PC-3 (cell line): ENCODE results near the gene TMEM158. TPM values are rescaled to one million over a fixed set of nuclear protein-coding genes. Genes with fewer than 3 reads are reported as not detected.

Experiments
- ATAC-seq: fragments of 200-7000 bp; cut with Tn5 transposase; 2 replicates; pipeline ENCODE4 v1.9.1; 2020; ENCODE audit warnings: mild to moderate bottlenecking, moderate library complexity
- BruUV-seq: library from RNA; stranded (reverse); fragments of 400-500 nt; replicated peaks from 2 replicates; lab custom pipeline; 2021; lab: Mats Ljungman, UMichigan
- CTCF ChIA-PET: fragments of 300-600 bp; sonication (Branson Sonifier 250); formaldehyde crosslinking; loops from one replicate; lab custom pipeline; 2022; ENCODE audit warnings: antibody characterized with exemption; lab: Charles Lee
- POLR2A ChIA-PET: fragments of 300-600 bp; sonication (Branson Sonifier 250); formaldehyde crosslinking; loops from one replicate; lab custom pipeline; 2022; ENCODE audit warnings: antibody characterized with exemption; ENCODE audit not compliant: unreplicated experiment; lab: Charles Lee
- DNase-seq: peaks from one replicate; pipeline ENCODE4 v3.0.0-alpha.2; 2015
- H2AFZ ChIP-seq: fragments of 300-600 bp; sonication (generic); 2 replicates; pipeline ENCODE4 v1.6.0; 2016; ENCODE audit warnings: antibody characterized with exemption, low read length
- H3F3A ChIP-seq: fragments of 300-600 bp; sonication (generic); one replicate; pipeline ENCODE4 v1.6.0; 2017; ENCODE audit warnings: antibody characterized with exemption, low read length, control low read depth, mild to moderate bottlenecking; ENCODE audit not compliant: unreplicated experiment
- H3K27ac ChIP-seq: fragments of 300-600 bp; sonication (generic); 2 replicates; pipeline ENCODE4 v1.5.1; 2016; ENCODE audit warnings: mild to moderate bottlenecking, low read length
- H3K27me3 ChIP-seq: fragments of 300-600 bp; sonication (generic); 2 replicates; pipeline ENCODE4 v1.6.1; 2016; ENCODE audit warnings: low read length, mixed read lengths
- H3K36me3 ChIP-seq: fragments of 300-600 bp; sonication (generic); 2 replicates; pipeline ENCODE4 v1.6.1; 2016; ENCODE audit warnings: low read depth, mixed run types, low read length, mixed read lengths
- H3K4me1 ChIP-seq: fragments of 300-600 bp; sonication (generic); 2 replicates; pipeline ENCODE4 v1.5.1; 2016; ENCODE audit warnings: low read length; ENCODE audit not compliant: insufficient read depth
- H3K4me2 ChIP-seq: fragments of 300-600 bp; sonication (generic); 2 replicates; pipeline ENCODE4 v1.6.0; 2016; ENCODE audit warnings: low read length
- H3K4me3 ChIP-seq: fragments of 300-600 bp; sonication (generic); 2 replicates; pipeline ENCODE4 v1.5.1; 2016; ENCODE audit warnings: mild to moderate bottlenecking, low read length, mixed read lengths
- H3K79me2 ChIP-seq: fragments of 300-600 bp; sonication (generic); 2 replicates; pipeline ENCODE4 v1.6.1; 2017; ENCODE audit warnings: low read length, mixed read lengths
- H3K9ac ChIP-seq: fragments of 300-600 bp; sonication (generic); 2 replicates; pipeline ENCODE4 v1.6.0; 2016; ENCODE audit warnings: mild to moderate bottlenecking, low read length
- H3K9me2 ChIP-seq: fragments of 300-600 bp; sonication (generic); replicated peaks from 2 replicates; pipeline ENCODE4 v1.6.1; 2016; ENCODE audit warnings: mixed run types, low read length, mixed read lengths
- H3K9me3 ChIP-seq: fragments of 300-600 bp; sonication (generic); 2 replicates; pipeline ENCODE4 v1.6.1; 2016; ENCODE audit warnings: low read length, mixed read lengths
- H4K20me1 ChIP-seq: fragments of 300-600 bp; sonication (generic); 2 replicates; pipeline ENCODE4 v1.6.1; 2016; ENCODE audit warnings: low read length, mixed read lengths
- CTCF ChIP-seq: fragments of 300-600 bp; sonication (generic); conservative IDR thresholded peaks from 2 replicates; pipeline ENCODE4 v1.5.1; 2017; ENCODE audit warnings: antibody characterized with exemption, low read depth, mild to moderate bottlenecking, low read length
- EZH2 ChIP-seq: fragments of 300-600 bp; sonication (generic); IDR thresholded peaks from one replicate; pipeline ENCODE4 v1.6.1; 2017; ENCODE audit warnings: antibody characterized with exemption, mild to moderate bottlenecking, low read length; ENCODE audit not compliant: unreplicated experiment
- EZH2phosphoT487 ChIP-seq: fragments of 300-600 bp; sonication (generic); IDR thresholded peaks from 2 replicates; pipeline ENCODE4 v1.6.1; 2018; ENCODE audit warnings: mild to moderate bottlenecking, antibody characterized with exemption, low read length, borderline replicate concordance
- intact Hi-C: fragments of 100-400 bp; cut with micrococcal nuclease; formaldehyde crosslinking; loops from 2 replicates; pipeline ENCODE4 v1.9.0; 2023
- total RNA-seq: library from RNA; depleted of rRNA; stranded (reverse); fragments of >200 nt; gene quantifications from 2 replicates; pipeline ENCODE4 v1.2.3, GENCODE V29; 2014

Gene TMEM158
- total RNA-seq, 1 experiment from 2014 or later, result 82.9 TPM

- no peaks in the 10 kb centered on the region for H3K79me2 ChIP-seq
- intact Hi-C loops, result no loop called here
- POLR2A ChIA-PET, result interaction anchor here (0.6 to 0.7 kb wide), 4 partner anchors 54 to 82 kb away, joined by 4 to 14 read pairs (median 6); no protein-coding TSS in a partner anchor
Observed at GRCh38 chr3:45209526-45209925, 16.6 kb downstream of the TMEM158 start.

DNA sequence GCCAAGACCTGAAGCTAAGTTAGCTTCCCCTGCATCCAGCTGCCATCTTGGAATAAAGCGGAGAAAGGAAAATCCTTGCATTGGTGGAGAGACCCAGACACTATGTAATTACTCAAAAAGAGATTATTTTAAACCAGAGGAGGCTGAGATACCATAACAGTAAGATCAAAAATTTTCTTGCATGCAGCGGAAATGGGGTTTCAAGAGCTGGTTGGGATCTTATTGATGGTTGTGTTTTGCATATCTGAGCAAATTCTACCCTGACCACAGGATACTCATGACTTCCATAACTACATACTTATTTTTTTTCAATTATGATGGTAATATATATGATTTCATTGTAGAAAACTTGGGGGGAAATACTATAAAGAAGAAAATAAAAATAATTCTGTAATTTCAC is 17.5 kb downstream of the TMEM158 start:
- no peak overlapping the region for H3K27ac ChIP-seq
- TF ChIP-seq CTCF, result no peak
- TF ChIP-seq EZH2, result no peak
- no peak for TF ChIP-seq EZH2phosphoT487
- intact Hi-C loops, result no loop called here
- no peak overlapping the region for H3K9ac ChIP-seq
- POLR2A ChIA-PET, result interaction anchor here (0.5 to 0.6 kb wide), 2 partner anchors 43 to 115 kb away, joined by 3 to 6 read pairs; no protein-coding TSS in a partner anchor
- no peaks in the 10 kb centered on the region for H3K9me2 ChIP-seq
- no peaks in the 10 kb centered on the region for H3F3A ChIP-seq
- BruUV-seq, result no TSS peak
- ATAC-seq (no peak), DNase-seq (no peak)
- H3K27me3 ChIP-seq, result no peaks in the 10 kb centered on the region
- peaks cover 21% of the 10 kb centered on the region for H3K4me1 ChIP-seq
- H3K79me2 ChIP-seq, result no peaks in the 10 kb centered on the region
- no peak overlapping the region for H2AFZ ChIP-seq
- no peak overlapping the region for H3K4me2 ChIP-seq
- H3K9me3 ChIP-seq, result no peaks in the 10 kb centered on the region
- CTCF ChIA-PET, result no interaction called here
- no peaks in the 10 kb centered on the region for H3K36me3 ChIP-seq
- H4K20me1 ChIP-seq, result no peaks in the 10 kb centered on the region
- no peak overlapping the region for H3K4me3 ChIP-seq

More at GRCh38 chr3:45209526-45209925, 16.6 kb downstream of the TMEM158 start:
- no TSS peak for BruUV-seq
- no peaks in the 10 kb centered on the region for H3K9me2 ChIP-seq
- H3F3A ChIP-seq, result no peaks in the 10 kb centered on the region
- H3K4me1 ChIP-seq, result peaks cover 13% of the 10 kb centered on the region
- H4K20me1 ChIP-seq, result no peaks in the 10 kb centered on the region
- ATAC-seq (no peak), DNase-seq (no peak)
- H2AFZ ChIP-seq, result no peak overlapping the region
- CTCF ChIA-PET, result interaction anchor here (0.6 to 2.6 kb wide), 3 partner anchors 60 to 168 kb away, joined by 3 to 39 read pairs (median 3); no protein-coding TSS in a partner anchor
- H3K27me3 ChIP-seq, result no peaks in the 10 kb centered on the region
- no peak overlapping the region for H3K27ac ChIP-seq
- H3K9ac ChIP-seq, result no peak overlapping the region
- H3K36me3 ChIP-seq, result no peaks in the 10 kb centered on the region
- H3K9me3 ChIP-seq, result no peaks in the 10 kb centered on the region
- no peak for TF ChIP-seq EZH2phosphoT487
- TF ChIP-seq EZH2, result no peak
- TF ChIP-seq CTCF, result no peak
- H3K4me2 ChIP-seq, result no peak overlapping the region
- H3K4me3 ChIP-seq, result no peak overlapping the region

- Histone ChIP-seq H3K79me2 (no peaks in the 10 kb centered on the region), H3K36me3 (no peaks in the 10 kb centered on the region), H3K4me2 (no peak overlapping the region), H3K9ac (no peak overlapping the region), H3K9me3 (no peaks in the 10 kb centered on the region), H3K27ac (no peak overlapping the region), H3K27me3 (no peaks in the 10 kb centered on the region), H3K4me3 (no peak overlapping the region), H3F3A (no peaks in the 10 kb centered on the region), H2AFZ (no peak overlapping the region), H3K4me1 (peaks cover 21% of the 10 kb centered on the region), H4K20me1 (no peaks in the 10 kb centered on the region), H3K9me2 (no peaks in the 10 kb centered on the region)
- POLR2A ChIA-PET, result no interaction called here
- ATAC-seq, result no peak
- intact Hi-C loops, result no loop called here
- BruUV-seq, result no TSS peak
- DNase-seq, result no peak
- TF ChIP-seq EZH2phosphoT487 (no peak), EZH2 (no peak), CTCF (no peak)
- CTCF ChIA-PET, result no interaction called here
Observed at GRCh38 chr3:45207446-45207845, 18.6 kb downstream of the TMEM158 start.
